GM12878 (cell line): ENCODE results near the gene CD151. TPM values are rescaled to one million over a fixed set of nuclear protein-coding genes. Genes with fewer than 3 reads are reported as not detected.

Experiments used
- ATAC-seq: fragments of 200-7000 bp; cut with Tn5 transposase; 3 replicates; pipeline ENCODE4 v1.9.1; 2020; ENCODE audit warnings: mild to moderate bottlenecking, moderate library complexity
- BruUV-seq: library from RNA; stranded (reverse); fragments of 400-500 nt; replicated peaks from 2 replicates; lab custom pipeline; 2021; lab: Mats Ljungman, UMichigan
- CTCF ChIA-PET: fragments of 300-600 bp; sonication (Branson Sonifier 250); formaldehyde crosslinking; extraction: SDS; loops from one replicate; lab custom pipeline; 2021; ENCODE audit warnings: inconsistent platforms; lab: Yijun Ruan, JAX
- POLR2A ChIA-PET: fragments of 350-600 bp; formaldehyde crosslinking; extraction: SDS; loops from one replicate; lab custom pipeline; 2021; ENCODE audit warnings: inconsistent platforms; lab: Charles Lee
- RAD21 ChIA-PET: fragments of 300-600 bp; sonication (Branson Sonifier 250); formaldehyde crosslinking; loops from one replicate; lab custom pipeline; 2023; ENCODE audit warnings: antibody characterized with exemption; ENCODE audit not compliant: unreplicated experiment; lab: Charles Lee
- SMC1A ChIA-PET: fragments of 300-600 bp; sonication (Branson Sonifier 250); formaldehyde crosslinking; loops from one replicate; lab custom pipeline; 2023; ENCODE audit not compliant: unreplicated experiment, uncharacterized antibody; lab: Charles Lee
- DNase-seq: peaks from one replicate; pipeline ENCODE4 v3.0.0-alpha.2; 2011; ENCODE audit warnings: low read depth, low spot score
- FAIRE-seq: peaks from 3 replicates; lab custom pipeline; 2011; peaks lifted over from hg19 to GRCh38; lab: Jason Lieb, UNC
- H2AFZ ChIP-seq: 2 replicates; pipeline ENCODE4 v1.6.0; 2011; ENCODE audit warnings: low read depth, low read length, control low read depth; ENCODE audit not compliant: control insufficient read depth
- H3K27ac ChIP-seq: 2 replicates; pipeline ENCODE4 v1.5.1; 2011; ENCODE audit warnings: control low read depth; ENCODE audit not compliant: control insufficient read depth, insufficient read depth
- H3K27me3 ChIP-seq, 2 experiments: replicated peaks in 1 of 2; 2 replicates each; pipeline versions ENCODE4 v1.6.0 to v1.6.1; 2011; ENCODE audit warnings: low read length in 1 of 2; ENCODE audit not compliant: control insufficient read depth in 2 of 2, insufficient read depth in 2 of 2
- H3K36me3 ChIP-seq, 2 experiments: 2 replicates each; pipeline ENCODE4 v1.5.1; 2011; ENCODE audit warnings: low read length in 1 of 2; ENCODE audit not compliant: control insufficient read depth in 2 of 2, insufficient read depth in 2 of 2
- H3K4me1 ChIP-seq: 2 replicates; pipeline ENCODE4 v1.6.1; 2011; ENCODE audit warnings: mild to moderate bottlenecking, low read length, moderate library complexity, mixed read lengths; ENCODE audit not compliant: control insufficient read depth, insufficient read depth
- H3K4me2 ChIP-seq: 2 replicates; pipeline ENCODE4 v1.6.0; 2011; ENCODE audit warnings: control low read depth; ENCODE audit not compliant: control insufficient read depth, insufficient read depth
- H3K4me3 ChIP-seq: fragments of 200-600 bp; sonication (generic); 2 replicates; pipeline ENCODE4 v1.5.1; 2016
- H3K79me2 ChIP-seq: 2 replicates; pipeline ENCODE4 v1.6.0; 2011; ENCODE audit warnings: low read length; ENCODE audit not compliant: control insufficient read depth, insufficient read depth
- H3K9ac ChIP-seq: 2 replicates; pipeline ENCODE4 v1.8.0; 2011; ENCODE audit warnings: low read length, control low read depth, mixed read lengths; ENCODE audit not compliant: control insufficient read depth, insufficient read depth
- H3K9me3 ChIP-seq: replicated peaks from 3 replicates; pipeline ENCODE4 v1.5.1; 2011; ENCODE audit warnings: mild to moderate bottlenecking, low read length; ENCODE audit not compliant: control insufficient read depth, insufficient read depth
- H4K20me1 ChIP-seq: 2 replicates; pipeline ENCODE4 v1.6.0; 2011; ENCODE audit not compliant: control insufficient read depth, insufficient read depth
- ATF3 ChIP-seq: IDR thresholded peaks from 2 replicates; pipeline ENCODE4 v1.6.1; 2011; ENCODE audit warnings: low read depth, mild to moderate bottlenecking, low read length, moderate library complexity, borderline replicate concordance; ENCODE audit errors: extremely low read depth
- BHLHE40 ChIP-seq, 2 experiments: fragments of 450-650 bp in 1 of 2; IDR thresholded peaks; 2 replicates each; pipeline ENCODE4 v1.6.1; 2011 to 2017; ENCODE audit warnings: low read depth in 2 of 2, borderline replicate concordance in 1 of 2, improper control_type of control experiment in 1 of 2, low read length in 1 of 2, mild to moderate bottlenecking in 1 of 2
- CTCF ChIP-seq, 3 experiments: IDR thresholded peaks in 2 of 3; conservative IDR thresholded peaks in 1 of 3; 2 replicates each; pipeline ENCODE4 v1.5.1; 2011; ENCODE audit warnings: low read depth in 3 of 3, low read length in 3 of 3, mild to moderate bottlenecking in 3 of 3, control low read depth in 2 of 3, moderate library complexity in 2 of 3, inconsistent platforms in 1 of 3, mixed read lengths in 1 of 3; ENCODE audit not compliant: control insufficient read depth in 2 of 3, insufficient read depth in 1 of 3; ENCODE audit errors: extremely low read depth in 1 of 3
- SKIL ChIP-seq: fragments of 450-650 bp; IDR thresholded peaks from 2 replicates; pipeline ENCODE4 v1.6.1; 2017; ENCODE audit warnings: mild to moderate bottlenecking, low read depth, inconsistent platforms; ENCODE audit not compliant: poor library complexity, severe bottlenecking
- TCF7 ChIP-seq: IDR thresholded peaks from 2 replicates; pipeline ENCODE4 v1.6.1; 2014; ENCODE audit warnings: antibody characterized with exemption, borderline replicate concordance
- ZNF384 ChIP-seq: IDR thresholded peaks from 2 replicates; pipeline ENCODE4 v1.6.1; 2012; ENCODE audit warnings: low read depth, mild to moderate bottlenecking, low read length, improper control_type of control experiment, borderline replicate concordance
- WGBS: methylation state at CpG from one replicate; pipeline ENCODE4 v1.1.6; 2016; ENCODE audit warnings: low lambda C conversion rate; ENCODE audit not compliant: insufficient replicate concordance, insufficient coverage; ENCODE audit errors: missing lambda C conversion rate; 5-methylcytosine and 5-hydroxymethylcytosine counted together
- in situ Hi-C: fragments of 300-500 bp; cut with MboI; formaldehyde crosslinking; loops from 9 replicates; pipeline ENCODE4 v1.14.3; 2018; ENCODE audit warnings: mixed read lengths
- intact Hi-C: fragments of 100-400 bp; cut with micrococcal nuclease; formaldehyde crosslinking; loops from one replicate; pipeline ENCODE4 v1.14.2; 2022; ENCODE audit not compliant: unreplicated experiment
- polyA plus RNA-seq, 11 experiments: library from polyadenylated mRNA; depleted of rRNA in 4 of 11; unstranded in 6 of 11; stranded (reverse) in 5 of 11; fragments of >200 nt; fragmentation: Nextera tagmentation in 4 of 11; fragmentation: Illumina TruSeq in 1 of 11; extraction: Ambion mirVana in 4 of 11; extraction: Trizol in 1 of 11; gene quantifications; 1 replicate in 1 of 11; 2 replicates in 10 of 11; pipeline versions ENCODE4 v1.2.1 to v1.2.3, GENCODE V29; 2011 to 2016; ENCODE audit warnings: inconsistent platforms in 2 of 11, missing spikeins in 2 of 11, low read depth in 1 of 11
- total RNA-seq, 4 experiments: library from RNA; depleted of rRNA in 3 of 4; stranded (reverse); fragments of >200 nt in 3 of 4; fragmentation: Illumina TruSeq in 1 of 4; extraction: Trizol in 1 of 4; gene quantifications; 2 replicates each; pipeline versions ENCODE4 v1.2.1 to v1.2.3, GENCODE V29; 2013 to 2021

The CD151 gene
- total and polyA plus RNA-seq, 10 of the 15 experiments (the other 5 are each of a cell fraction or from before 2014, with no cell fraction given), result 0.52 to 41.7 (median 14.7) TPM

- TF ChIP-seq SKIL (no peak), BHLHE40 (IDR thresholded peaks at IDR 0.05; ENCODE audit: borderline replicate concordance in 1 of 2, low read depth in 2 of 2, low read length in 1 of 2) (0 out of 4 replicates have a peak, but pooled peaks of 1 of the 2 experiments have one; percentile 13), ATF3 (no peak), ZNF384 (no peak)
These were observed at the start of gene CD151 (continued) for GRCh38 chr11:832529-833113.

- 0 out of 2 replicates have a peak, but pooled peaks cover under 1% of the 10 kb centered on the region for H3K4me1 ChIP-seq
- H3K9ac ChIP-seq, result no peak overlapping the region
- ChIA-PET RAD21 (no interaction called here), POLR2A (interaction anchor here (0.6 kb wide), 1 partner anchor 14 kb away, joined by 3 read pairs; no protein-coding TSS in a partner anchor), CTCF (no interaction called here), SMC1A (no interaction called here)
- H3K79me2 ChIP-seq, result no peaks in the 10 kb centered on the region
- intact Hi-C loops (no loop called here), in situ Hi-C loops (no loop called here)
- TF ChIP-seq TCF7 (no peak), CTCF (IDR thresholded peaks at IDR 0.05 in 2 of 3, conservative IDR thresholded peaks at IDR 0.05 in 1 of 3; ENCODE audit: control insufficient read depth in 2 of 3, extremely low read depth in 1 of 3, insufficient read depth in 1 of 3, low read depth in 3 of 3, low read length in 3 of 3) (peak in 1 of 3 experiments; percentile 19; a peak in 1 of 6 replicates)
- WGBS, result 52% methylated on average over 24 of the region's 24 CpGs
- no peak overlapping the region for H3K27ac ChIP-seq
- no peaks in the 10 kb centered on the region for H3K36me3 ChIP-seq
- H3K4me2 ChIP-seq, result no peak overlapping the region
- BruUV-seq, result no TSS peak
- no peaks in the 10 kb centered on the region for H3K9me3 ChIP-seq
- no peak for DNase-seq
- no peak for ATAC-seq
- H2AFZ ChIP-seq, result no peak overlapping the region
- H3K27me3 ChIP-seq, result no peaks in the 10 kb centered on the region
- no peaks in the 10 kb centered on the region for H4K20me1 ChIP-seq
- FAIRE-seq, result no peak
- no peak overlapping the region for H3K4me3 ChIP-seq
These were observed 49.2 kb upstream of the CD151 start for GRCh38 chr11:783581-784015.
